Smooth muscle cell (in vitro differentiated cells): ENCODE measurements around the gene DVL1. TPM values are rescaled to one million over a fixed set of nuclear protein-coding genes. Genes with fewer than 3 reads are reported as not detected.

Experiments used
- DNase-seq: peaks from one replicate; lab custom pipeline; 2025; ENCODE audit not compliant: unreplicated experiment; lab: John Stamatoyannopoulos, UW
- H2AFZ ChIP-seq: fragments of 200-600 bp; sonication (generic); 2 replicates; pipeline ENCODE4 v1.6.0; 2016; ENCODE audit warnings: antibody characterized with exemption, low read depth, mild to moderate bottlenecking
- H3F3A ChIP-seq: fragments of 200-600 bp; sonication (generic); 2 replicates; pipeline ENCODE4 v1.6.0; 2017; ENCODE audit warnings: antibody characterized with exemption, low read depth
- H3K27ac ChIP-seq: fragments of 200-600 bp; sonication (generic); 2 replicates; pipeline ENCODE4 v1.5.1; 2016; ENCODE audit warnings: low read depth, mild to moderate bottlenecking
- H3K27me3 ChIP-seq: fragments of 200-600 bp; sonication (generic); 2 replicates; pipeline ENCODE4 v1.6.1; 2016; ENCODE audit warnings: low read depth, mild to moderate bottlenecking
- H3K36me3 ChIP-seq: fragments of 200-600 bp; sonication (generic); 2 replicates; pipeline ENCODE4 v1.5.1; 2016; ENCODE audit warnings: low read depth
- H3K4me1 ChIP-seq: fragments of 200-600 bp; sonication (generic); 2 replicates; pipeline ENCODE4 v1.5.1; 2016; ENCODE audit warnings: low read depth
- H3K4me2 ChIP-seq: fragments of 200-600 bp; sonication (generic); 2 replicates; pipeline ENCODE4 v1.6.0; 2016; ENCODE audit warnings: mild to moderate bottlenecking
- H3K4me3 ChIP-seq: fragments of 200-600 bp; sonication (generic); 2 replicates; pipeline ENCODE4 v1.5.1; 2016; ENCODE audit warnings: mild to moderate bottlenecking
- H3K79me2 ChIP-seq: fragments of 200-600 bp; sonication (generic); 2 replicates; pipeline ENCODE4 v1.6.0; 2016; ENCODE audit warnings: low read depth, mild to moderate bottlenecking
- H3K9ac ChIP-seq: fragments of 200-600 bp; sonication (generic); 2 replicates; pipeline ENCODE4 v1.6.0; 2016; ENCODE audit warnings: low read depth
- H3K9me3 ChIP-seq: fragments of 200-600 bp; sonication (generic); replicated peaks from 2 replicates; pipeline ENCODE4 v1.5.1; 2016; ENCODE audit warnings: low read depth
- H4K20me1 ChIP-seq: fragments of 200-600 bp; sonication (generic); 2 replicates; pipeline ENCODE4 v1.6.0; 2016; ENCODE audit warnings: low read depth
- WGBS: methylation state at CpG from one replicate; pipeline ENCODE4 v1.1.7; 2016; ENCODE audit warnings: low lambda C conversion rate; 5-methylcytosine and 5-hydroxymethylcytosine counted together
- polyA plus RNA-seq: library from polyadenylated mRNA; unstranded; fragments of >200 nt; fragmentation: Nextera tagmentation; extraction: Ambion mirVana; gene quantifications from 2 replicates; pipeline ENCODE4 v1.2.1, GENCODE V29; 2016
- total RNA-seq: library from RNA; depleted of rRNA; stranded (reverse); fragments of >200 nt; gene quantifications from 2 replicates; pipeline ENCODE4 v1.2.3, GENCODE V29; 2014
- TF ChIP-seq, protein P1 (sequence below): fragments of 200-600 bp; sonication (generic); IDR thresholded peaks from 2 replicates; pipeline ENCODE4 v1.5.1; 2017; ENCODE audit warnings: borderline replicate concordance, mild to moderate bottlenecking, antibody characterized with exemption; ENCODE audit not compliant: insufficient read depth, poor library complexity, severe bottlenecking

The DVL1 gene
- total and polyA plus RNA-seq, 2 experiments from 2014 or later: 28.5 to 28.7 TPM

DNA sequence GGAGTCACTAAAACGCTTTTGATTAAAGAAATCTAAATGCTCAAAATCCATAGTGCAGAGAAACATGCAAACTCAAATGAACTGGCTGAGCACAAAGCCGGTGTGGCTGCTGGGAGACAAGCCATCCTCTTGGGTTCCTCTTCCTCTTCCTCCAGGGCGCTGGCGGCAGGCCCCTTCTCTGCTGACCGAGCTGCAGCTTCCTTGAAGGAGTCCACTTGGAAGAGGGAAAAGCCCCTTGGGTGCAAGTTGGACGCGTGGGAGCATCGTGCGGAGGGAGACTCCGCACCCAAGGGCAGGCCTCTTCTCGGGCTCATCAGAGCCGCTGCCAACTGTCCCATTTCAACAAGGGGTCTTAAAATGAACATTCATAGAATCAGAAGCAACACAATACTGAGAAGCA, 42.0 kb upstream of the DVL1 start:
- no peaks in the 10 kb centered on the region for H3F3A ChIP-seq
- TF ChIP-seq, protein P1, sequence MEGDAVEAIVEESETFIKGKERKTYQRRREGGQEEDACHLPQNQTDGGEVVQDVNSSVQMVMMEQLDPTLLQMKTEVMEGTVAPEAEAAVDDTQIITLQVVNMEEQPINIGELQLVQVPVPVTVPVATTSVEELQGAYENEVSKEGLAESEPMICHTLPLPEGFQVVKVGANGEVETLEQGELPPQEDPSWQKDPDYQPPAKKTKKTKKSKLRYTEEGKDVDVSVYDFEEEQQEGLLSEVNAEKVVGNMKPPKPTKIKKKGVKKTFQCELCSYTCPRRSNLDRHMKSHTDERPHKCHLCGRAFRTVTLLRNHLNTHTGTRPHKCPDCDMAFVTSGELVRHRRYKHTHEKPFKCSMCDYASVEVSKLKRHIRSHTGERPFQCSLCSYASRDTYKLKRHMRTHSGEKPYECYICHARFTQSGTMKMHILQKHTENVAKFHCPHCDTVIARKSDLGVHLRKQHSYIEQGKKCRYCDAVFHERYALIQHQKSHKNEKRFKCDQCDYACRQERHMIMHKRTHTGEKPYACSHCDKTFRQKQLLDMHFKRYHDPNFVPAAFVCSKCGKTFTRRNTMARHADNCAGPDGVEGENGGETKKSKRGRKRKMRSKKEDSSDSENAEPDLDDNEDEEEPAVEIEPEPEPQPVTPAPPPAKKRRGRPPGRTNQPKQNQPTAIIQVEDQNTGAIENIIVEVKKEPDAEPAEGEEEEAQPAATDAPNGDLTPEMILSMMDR: no peak
- H3K4me3 ChIP-seq: no peak overlapping the region
- no peaks in the 10 kb centered on the region for H3K27me3 ChIP-seq
- peaks cover 26% of the 10 kb centered on the region for H4K20me1 ChIP-seq
- H3K27ac ChIP-seq: no peak overlapping the region
- H3K9me3 ChIP-seq: no peaks in the 10 kb centered on the region
- H2AFZ ChIP-seq: no peak overlapping the region
- peaks cover 42% of the 10 kb centered on the region for H3K79me2 ChIP-seq
- H3K36me3 ChIP-seq: peaks cover 27% of the 10 kb centered on the region
- WGBS: 98% methylated on average over 12 of the region's 12 CpGs
- DNase-seq: no peak
- H3K9ac ChIP-seq: no peak overlapping the region
- H3K4me2 ChIP-seq: no peak overlapping the region
- H3K4me1 ChIP-seq: no peaks in the 10 kb centered on the region

DNA sequence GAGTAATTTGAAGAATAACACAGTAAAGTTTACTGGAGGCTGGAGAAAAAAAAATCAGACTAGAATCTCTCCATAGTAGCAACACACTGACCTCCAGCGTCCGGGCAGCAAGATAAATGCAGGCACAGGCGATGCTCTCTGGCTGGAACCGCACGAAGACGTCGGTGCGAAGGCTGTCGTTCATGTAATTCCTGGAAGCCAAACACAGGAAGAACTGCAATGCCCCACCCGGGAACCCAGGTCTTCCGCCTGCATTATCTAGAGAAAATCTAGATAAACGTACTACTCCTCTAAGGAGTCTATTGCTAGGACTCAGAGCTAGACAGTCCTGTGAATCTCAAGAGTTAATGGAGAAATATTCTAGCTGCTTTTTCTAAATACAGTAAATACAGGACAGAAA, 41.5 kb upstream of the DVL1 start:
- no peaks in the 10 kb centered on the region for H3K27me3 ChIP-seq
- H3K79me2 ChIP-seq: peaks cover 37% of the 10 kb centered on the region
- H3K4me1 ChIP-seq: no peaks in the 10 kb centered on the region
- H2AFZ ChIP-seq: no peak overlapping the region
- H3K27ac ChIP-seq: no peak overlapping the region
- peaks cover 27% of the 10 kb centered on the region for H3K36me3 ChIP-seq
- H3F3A ChIP-seq: no peaks in the 10 kb centered on the region
- TF ChIP-seq, protein P1: no peak
- H3K4me2 ChIP-seq: no peak overlapping the region
- H3K9me3 ChIP-seq: no peaks in the 10 kb centered on the region
- no peak overlapping the region for H3K4me3 ChIP-seq
- H3K9ac ChIP-seq: no peak overlapping the region
- 95% methylated on average over 12 of the region's 12 CpGs for WGBS
- no peak for DNase-seq
- peaks cover 24% of the 10 kb centered on the region for H4K20me1 ChIP-seq

DNA sequence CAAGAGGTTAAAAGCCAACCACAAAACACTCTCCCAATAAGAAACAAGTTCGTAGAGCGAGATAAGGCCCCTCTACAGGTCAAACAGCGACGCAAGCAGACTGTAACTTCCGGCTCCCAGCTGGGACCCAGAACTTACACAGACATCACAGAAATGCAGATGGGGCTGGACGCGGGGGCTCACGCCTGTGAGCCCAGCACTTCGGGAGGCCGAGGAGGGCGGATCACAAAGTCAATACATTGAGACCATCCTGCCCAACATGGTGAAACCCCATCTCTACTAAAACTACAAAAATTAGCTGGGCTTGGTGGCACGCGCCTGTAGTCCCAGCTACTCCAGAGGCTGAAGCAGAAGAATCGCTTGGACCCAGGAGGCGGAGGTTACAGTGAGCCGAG, 38.9 kb upstream of the DVL1 start:
- H4K20me1 ChIP-seq: peaks cover 18% of the 10 kb centered on the region

More for the DNA sequence above, 38.9 kb upstream of the DVL1 start:
- 98% methylated on average over 16 of the region's 16 CpGs for WGBS
- Histone ChIP-seq H3K27me3 (no peaks in the 10 kb centered on the region), H3F3A (no peaks in the 10 kb centered on the region), H3K9ac (no peak overlapping the region), H2AFZ (no peak overlapping the region), H3K36me3 (peaks cover 27% of the 10 kb centered on the region), H3K9me3 (no peaks in the 10 kb centered on the region), H3K79me2 (peaks cover 16% of the 10 kb centered on the region), H3K27ac (no peak overlapping the region), H3K4me1 (no peaks in the 10 kb centered on the region), H3K4me3 (no peak overlapping the region), H3K4me2 (no peak overlapping the region)
- DNase-seq: no peak
- TF ChIP-seq, protein P1: no peak
